Breast epithelium (tissue), 4 donors: ENCODE measurements around the gene ZNF154. TPM values are rescaled to one million over a fixed set of nuclear protein-coding genes. Genes with fewer than 3 reads are reported as not detected.

ENCODE experiments used
- DNase-seq, 2 donors: peaks; one replicate each; pipeline ENCODE4 v3.0.0-alpha.2; 2019; ENCODE audit warnings: low spot score in 2 of 2
- H3K27ac ChIP-seq, 2 donors: fragments of 200-600 bp; sonication (generic) in 1 of 2; one replicate each; pipeline ENCODE4 v1.5.1; 2016 to 2019; ENCODE audit warnings: mild to moderate bottlenecking in 1 of 2
- H3K27me3 ChIP-seq, 2 donors: fragments of 200-600 bp; sonication (generic) in 1 of 2; one replicate each; pipeline versions ENCODE4 v1.5.1 to v1.6.0; 2017 to 2019; ENCODE audit warnings: control low read depth in 1 of 2, mild to moderate bottlenecking in 1 of 2
- H3K36me3 ChIP-seq: fragments of 200-600 bp; one replicate; pipeline ENCODE4 v1.5.1; 2019
- H3K4me1 ChIP-seq, 2 donors: fragments of 200-600 bp; sonication (generic); one replicate each; pipeline ENCODE4 v1.5.1; 2016 to 2019; ENCODE audit warnings: control low read depth in 1 of 2
- H3K4me3 ChIP-seq, 3 donors: fragments of 200-600 bp; sonication (generic); 1 replicate in 2 of 3; 2 replicates in 1 of 3; pipeline ENCODE4 v1.5.1; 2016 to 2019; ENCODE audit warnings: mild to moderate bottlenecking in 3 of 3, moderate library complexity in 2 of 3
- H3K9me3 ChIP-seq, 2 donors: fragments of 200-600 bp; sonication (generic) in 1 of 2; one replicate each; pipeline ENCODE4 v1.5.1; 2016 to 2019; ENCODE audit warnings: control low read depth in 1 of 2
- POLR2A ChIP-seq: fragments of 450-650 bp; IDR thresholded peaks from one replicate; pipeline ENCODE4 v1.6.1; 2016; ENCODE audit warnings: antibody characterized with exemption, mild to moderate bottlenecking, moderate library complexity
- POLR2AphosphoS5 ChIP-seq, 3 donors: sonication (generic); formaldehyde crosslinking; IDR thresholded peaks; one replicate each; pipeline ENCODE4 v1.6.1; 2017; ENCODE audit warnings: antibody characterized with exemption in 3 of 3
- intact Hi-C: fragments of 100-400 bp; cut with DNase I; formaldehyde crosslinking; loops from one replicate; pipeline ENCODE4 v1.15.1; 2023; ENCODE audit warnings: low total_unique reads
- total RNA-seq, 3 donors: library from RNA; depleted of rRNA; stranded (reverse); fragments of >200 nt; gene quantifications; one replicate each; pipeline ENCODE4 v1.1.0, GENCODE V29; 2016
- TF ChIP-seq, protein P1 (sequence below), 3 donors: fragments of 450-650 bp; IDR thresholded peaks; one replicate each; pipeline ENCODE4 v1.5.1; 2016 to 2017; ENCODE audit warnings: antibody characterized with exemption in 3 of 3, mild to moderate bottlenecking in 3 of 3, moderate library complexity in 3 of 3

The ZNF154 gene
- total RNA-seq, 3 donors from 2014 or later, result 0.96 to 7.8 (median 6.2) TPM

DNA sequence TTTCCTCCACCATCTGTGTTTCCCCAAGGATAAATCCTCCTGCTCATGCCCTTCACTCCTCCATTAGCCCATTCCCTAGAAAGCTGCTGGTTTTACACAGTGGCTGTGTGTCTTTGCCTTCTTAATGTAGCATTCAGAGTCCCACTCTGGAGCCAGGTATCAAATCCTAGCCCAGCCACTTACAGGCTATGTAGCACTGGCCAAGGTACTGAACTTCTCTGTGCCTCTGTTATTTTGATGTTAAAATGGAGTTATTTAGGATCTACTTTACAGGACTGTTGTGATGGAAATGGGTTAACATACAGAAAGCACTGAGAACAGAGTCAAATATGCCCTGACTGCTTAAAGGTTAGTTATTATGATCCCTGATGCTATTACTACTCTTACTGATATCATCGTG is 41.8 kb downstream of the ZNF154 start:
- Histone ChIP-seq H3K36me3 (no peaks in the 10 kb centered on the region), H3K4me1 (no peaks in the 10 kb centered on the region), H3K27ac (no peak overlapping the region), H3K4me3 (no peak overlapping the region), H3K9me3 (no peaks in the 10 kb centered on the region), H3K27me3 (no peaks in the 10 kb centered on the region)
- intact Hi-C loops, result no loop called here
- TF ChIP-seq POLR2A, result no peak
- TF ChIP-seq, protein P1, sequence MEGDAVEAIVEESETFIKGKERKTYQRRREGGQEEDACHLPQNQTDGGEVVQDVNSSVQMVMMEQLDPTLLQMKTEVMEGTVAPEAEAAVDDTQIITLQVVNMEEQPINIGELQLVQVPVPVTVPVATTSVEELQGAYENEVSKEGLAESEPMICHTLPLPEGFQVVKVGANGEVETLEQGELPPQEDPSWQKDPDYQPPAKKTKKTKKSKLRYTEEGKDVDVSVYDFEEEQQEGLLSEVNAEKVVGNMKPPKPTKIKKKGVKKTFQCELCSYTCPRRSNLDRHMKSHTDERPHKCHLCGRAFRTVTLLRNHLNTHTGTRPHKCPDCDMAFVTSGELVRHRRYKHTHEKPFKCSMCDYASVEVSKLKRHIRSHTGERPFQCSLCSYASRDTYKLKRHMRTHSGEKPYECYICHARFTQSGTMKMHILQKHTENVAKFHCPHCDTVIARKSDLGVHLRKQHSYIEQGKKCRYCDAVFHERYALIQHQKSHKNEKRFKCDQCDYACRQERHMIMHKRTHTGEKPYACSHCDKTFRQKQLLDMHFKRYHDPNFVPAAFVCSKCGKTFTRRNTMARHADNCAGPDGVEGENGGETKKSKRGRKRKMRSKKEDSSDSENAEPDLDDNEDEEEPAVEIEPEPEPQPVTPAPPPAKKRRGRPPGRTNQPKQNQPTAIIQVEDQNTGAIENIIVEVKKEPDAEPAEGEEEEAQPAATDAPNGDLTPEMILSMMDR (IDR thresholded peaks at IDR 0.05), result no peak
- TF ChIP-seq POLR2AphosphoS5 (IDR thresholded peaks at IDR 0.05), result no peak
- no peak for DNase-seq

DNA sequence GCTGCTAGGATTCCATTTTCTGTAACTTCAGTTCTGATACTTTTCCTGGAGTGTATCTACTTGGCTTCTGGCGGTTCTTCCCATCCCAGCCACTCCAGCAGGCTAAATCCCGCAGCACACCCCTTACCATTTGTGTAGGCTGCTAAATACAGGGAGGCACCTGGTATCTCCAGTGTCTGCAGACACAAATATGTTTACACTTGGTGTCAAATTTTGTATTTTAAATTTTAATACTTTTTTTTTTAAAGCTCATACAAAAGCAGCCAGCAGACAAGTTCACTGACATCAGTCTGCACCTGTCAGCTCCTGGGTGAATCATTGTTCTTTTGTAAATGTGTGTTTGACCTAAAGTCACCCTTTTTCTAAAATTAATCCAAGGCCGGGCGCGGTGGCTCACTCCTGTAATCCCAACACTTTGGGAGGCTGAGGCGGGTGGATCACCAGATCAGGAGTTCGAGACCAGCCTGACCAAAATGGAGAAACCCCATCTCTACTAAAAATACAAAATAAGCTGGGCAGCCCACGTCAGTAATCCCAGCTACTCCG is 43.7 kb downstream of the ZNF154 start:
- TF ChIP-seq POLR2AphosphoS5 (IDR thresholded peaks at IDR 0.05), result no peak
- TF ChIP-seq POLR2A, result no peak
- TF ChIP-seq, protein P1 (IDR thresholded peaks at IDR 0.05), result no peak
- H3K4me1 ChIP-seq, result no peaks in the 10 kb centered on the region
- intact Hi-C loops, result no loop called here
- H3K9me3 ChIP-seq, result no peaks in the 10 kb centered on the region
- H3K27me3 ChIP-seq, result no peaks in the 10 kb centered on the region
- no peak overlapping the region for H3K27ac ChIP-seq
- H3K36me3 ChIP-seq, result no peaks in the 10 kb centered on the region
- H3K4me3 ChIP-seq, result no peak overlapping the region
- no peak for DNase-seq

DNA sequence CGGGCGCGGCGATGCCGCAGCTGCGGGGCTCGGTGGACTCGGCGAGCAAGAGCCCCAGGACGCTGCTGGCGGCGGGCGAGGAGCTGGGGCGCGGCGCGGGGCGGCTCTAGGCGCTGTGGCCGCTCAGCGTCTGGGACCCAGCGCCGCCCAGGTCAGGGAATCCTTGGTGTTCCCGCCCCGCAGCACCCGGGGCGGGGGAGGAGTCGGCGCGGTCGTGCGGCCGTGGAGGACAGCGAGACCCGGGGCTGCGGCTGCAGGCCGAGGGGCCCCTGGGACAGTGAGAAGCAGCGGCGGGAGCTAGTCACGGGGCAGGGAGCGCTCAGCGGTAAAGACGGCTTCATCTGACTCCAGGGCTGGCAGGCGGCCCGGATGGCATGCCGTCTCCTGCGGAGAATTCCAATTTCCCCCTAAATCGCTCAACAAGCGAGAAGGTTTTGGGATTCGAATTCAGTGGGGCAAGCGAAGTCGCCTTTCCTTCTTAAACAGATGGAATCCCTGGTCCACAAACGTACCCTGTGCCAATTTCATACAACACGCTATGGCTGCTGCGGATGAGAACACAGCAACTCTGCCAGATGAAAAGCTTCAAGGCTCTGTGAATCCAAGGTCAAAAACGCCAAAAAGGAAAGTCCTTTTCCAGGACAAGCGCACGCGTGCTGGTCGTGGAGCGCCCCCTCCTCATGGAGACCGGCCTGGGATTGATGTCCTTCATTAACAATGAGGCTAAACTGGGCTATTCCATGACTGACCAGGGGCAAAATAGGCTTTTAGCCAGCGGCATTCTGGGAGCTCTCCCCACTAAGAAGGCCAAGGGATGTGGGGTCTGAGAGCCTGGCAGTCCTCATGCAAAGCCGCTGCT is 44.5 kb downstream of the ZNF154 start:
- Histone ChIP-seq H3K36me3 (no peaks in the 10 kb centered on the region), H3K9me3 (no peaks in the 10 kb centered on the region), H3K4me3 (peak overlapping the region; percentile 46 to 80 (median 67)), H3K27me3 (no peaks in the 10 kb centered on the region), H3K4me1 (no peaks in the 10 kb centered on the region), H3K27ac (peak overlapping the region; percentile 48 to 53)
- TF ChIP-seq, protein P1 (IDR thresholded peaks at IDR 0.05), result no peak
- TF ChIP-seq POLR2AphosphoS5 (IDR thresholded peaks at IDR 0.05) (no peak), POLR2A (no peak)
- intact Hi-C loops, result no loop called here
- DNase-seq, result no peak

DNA sequence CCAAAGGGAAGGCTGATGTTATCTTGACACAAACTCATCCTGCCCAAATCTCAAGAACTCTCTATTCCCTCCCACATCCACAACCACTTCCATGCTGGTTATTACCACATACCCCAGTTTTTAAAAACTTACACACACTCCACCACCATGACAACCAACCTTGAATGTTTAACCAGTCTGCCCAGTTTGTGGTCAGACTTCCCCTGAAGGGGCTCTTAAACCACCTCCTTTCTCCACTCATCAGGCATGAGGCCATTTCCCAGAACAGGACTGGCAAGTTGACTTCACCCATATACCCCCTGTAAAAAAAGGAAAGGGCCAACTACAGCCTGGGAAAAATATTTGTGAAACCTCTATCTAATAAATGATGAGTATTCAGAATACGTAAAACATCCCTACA is 52.7 kb downstream of the ZNF154 start:
- intact Hi-C loops, result no loop called here
- H3K9me3 ChIP-seq, result peaks cover 0 to 8% of the 10 kb centered on the region in 2 donors

DNA sequence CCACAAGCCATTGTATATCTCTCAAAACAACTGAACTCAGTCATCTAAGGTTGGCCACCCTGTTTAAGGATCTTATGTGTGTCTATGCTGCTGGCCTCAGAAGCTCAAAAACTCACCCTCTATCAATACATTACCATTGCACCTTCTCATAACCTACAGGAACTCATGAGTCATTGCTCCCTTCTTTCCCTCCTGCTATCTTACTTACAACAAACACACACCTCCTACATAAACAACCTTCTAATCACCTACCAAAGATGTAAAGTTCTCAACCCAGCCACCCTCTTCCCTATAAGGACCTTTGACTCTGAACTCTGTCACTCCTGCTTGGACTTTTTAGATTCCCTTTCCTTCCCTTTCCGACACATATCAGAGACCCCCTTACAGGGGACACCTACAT is 53.6 kb downstream of the ZNF154 start:
- Histone ChIP-seq H3K4me1 (no peaks in the 10 kb centered on the region), H3K27ac (no peak overlapping the region), H3K36me3 (no peaks in the 10 kb centered on the region), H3K9me3 (peaks cover 0 to 8% of the 10 kb centered on the region in 2 donors), H3K27me3 (no peaks in the 10 kb centered on the region), H3K4me3 (no peak overlapping the region)
- no peak for DNase-seq
- TF ChIP-seq POLR2AphosphoS5 (IDR thresholded peaks at IDR 0.05) (no peak), POLR2A (no peak)
- TF ChIP-seq, protein P1 (IDR thresholded peaks at IDR 0.05), result no peak
- intact Hi-C loops, result no loop called here

More for the DNA sequence above, 52.7 kb downstream of the ZNF154 start:
- H3K4me3 ChIP-seq, result no peak overlapping the region
- TF ChIP-seq POLR2A, result no peak
- H3K4me1 ChIP-seq, result no peaks in the 10 kb centered on the region
- no peaks in the 10 kb centered on the region for H3K36me3 ChIP-seq
- H3K27me3 ChIP-seq, result no peaks in the 10 kb centered on the region
- no peak overlapping the region for H3K27ac ChIP-seq
- DNase-seq, result no peak
